Tongue (tissue), 2 donors: Measurements from ENCODE around the gene CDK5. TPM values are rescaled to one million over a fixed set of nuclear protein-coding genes. Genes with fewer than 3 reads are reported as not detected.

Source experiments
- DNase-seq: peaks from one replicate; pipeline ENCODE4 v3.0.0-alpha.2; 2015
- total RNA-seq: library from RNA; depleted of rRNA; stranded (reverse); fragments of >200 nt; gene quantifications from one replicate; pipeline ENCODE4 v1.2.3, GENCODE V29; 2014

CDK5 gene
- total RNA-seq, 1 donor from 2014 or later = 6.8 TPM

DNA sequence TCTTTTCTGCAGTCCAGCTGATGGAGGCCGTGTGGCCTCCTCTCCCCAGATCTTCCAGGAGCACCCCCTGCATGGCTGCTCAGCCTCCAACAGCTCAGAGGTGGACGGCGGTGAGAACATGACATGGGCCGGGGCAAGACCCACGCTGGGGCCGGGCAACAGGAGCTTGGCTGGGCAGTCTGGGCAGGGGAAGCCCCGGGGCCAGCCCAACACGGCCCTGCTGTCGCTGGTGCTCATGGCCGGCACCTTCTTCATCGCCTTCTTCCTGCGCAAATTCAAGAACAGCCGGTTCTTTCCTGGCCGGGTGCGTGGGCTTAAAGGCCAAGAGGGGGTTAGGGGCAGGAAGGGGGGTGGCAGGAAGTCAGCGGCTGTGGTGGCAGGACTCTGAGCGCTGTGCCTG lies 16.3 kb upstream of the CDK5 start:
- no peak for DNase-seq

DNA sequence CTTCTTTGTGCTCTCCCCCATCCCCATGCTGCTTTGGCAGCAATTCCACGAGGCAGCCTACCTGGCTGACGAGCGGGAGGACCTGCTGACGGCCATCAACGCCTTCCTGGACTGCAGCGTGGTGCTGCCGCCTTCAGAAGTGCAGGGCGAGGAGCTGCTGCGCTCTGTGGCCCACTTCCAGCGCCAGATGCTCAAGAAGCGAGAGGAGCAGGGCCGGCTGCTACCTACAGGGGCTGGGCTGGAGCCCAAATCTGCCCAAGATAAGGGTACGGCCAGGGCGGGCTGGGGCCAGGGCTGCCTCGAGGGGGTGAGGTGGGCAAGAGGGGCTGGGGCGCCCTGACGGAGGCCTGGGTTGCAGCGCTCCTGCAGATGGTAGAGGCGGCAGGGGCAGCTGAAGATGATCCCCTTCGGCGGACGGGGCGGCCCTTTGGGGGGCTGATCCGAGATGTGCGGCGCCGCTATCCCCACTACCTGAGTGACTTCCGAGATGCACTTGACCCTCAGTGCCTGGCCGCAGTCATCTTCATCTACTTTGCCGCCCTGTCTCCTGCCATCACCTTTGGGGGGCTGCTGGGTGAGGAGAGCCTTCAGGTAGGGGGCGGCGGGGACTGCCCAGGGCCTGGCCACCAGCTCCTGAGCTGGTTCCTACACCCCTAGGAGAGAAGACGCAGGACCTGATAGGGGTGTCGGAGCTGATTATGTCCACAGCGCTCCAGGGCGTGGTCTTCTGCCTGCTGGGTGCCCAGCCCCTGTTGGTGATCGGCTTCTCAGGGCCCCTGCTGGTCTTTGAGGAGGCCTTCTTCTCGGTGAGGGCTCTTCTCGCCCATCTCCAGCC lies 13.6 kb upstream of the CDK5 start:
- no peak for DNase-seq

DNA sequence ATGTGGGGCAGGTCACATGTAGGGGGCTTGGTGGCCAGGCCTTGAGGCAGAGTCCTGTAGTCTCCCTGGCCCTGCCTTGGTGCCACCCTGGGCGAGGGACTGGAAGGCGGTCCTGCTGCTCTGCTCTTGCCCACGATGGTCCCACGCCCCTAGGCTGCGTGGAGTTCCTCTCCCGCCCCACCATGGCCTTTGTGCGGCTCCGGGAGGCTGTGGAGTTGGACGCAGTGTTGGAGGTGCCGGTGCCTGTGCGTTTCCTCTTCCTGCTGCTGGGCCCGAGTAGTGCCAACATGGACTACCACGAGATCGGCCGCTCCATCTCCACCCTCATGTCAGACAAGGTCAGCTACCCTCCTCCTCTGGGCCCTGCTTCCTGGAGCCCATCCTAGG lies 12.9 kb upstream of the CDK5 start:
- DNase-seq = no peak

DNA sequence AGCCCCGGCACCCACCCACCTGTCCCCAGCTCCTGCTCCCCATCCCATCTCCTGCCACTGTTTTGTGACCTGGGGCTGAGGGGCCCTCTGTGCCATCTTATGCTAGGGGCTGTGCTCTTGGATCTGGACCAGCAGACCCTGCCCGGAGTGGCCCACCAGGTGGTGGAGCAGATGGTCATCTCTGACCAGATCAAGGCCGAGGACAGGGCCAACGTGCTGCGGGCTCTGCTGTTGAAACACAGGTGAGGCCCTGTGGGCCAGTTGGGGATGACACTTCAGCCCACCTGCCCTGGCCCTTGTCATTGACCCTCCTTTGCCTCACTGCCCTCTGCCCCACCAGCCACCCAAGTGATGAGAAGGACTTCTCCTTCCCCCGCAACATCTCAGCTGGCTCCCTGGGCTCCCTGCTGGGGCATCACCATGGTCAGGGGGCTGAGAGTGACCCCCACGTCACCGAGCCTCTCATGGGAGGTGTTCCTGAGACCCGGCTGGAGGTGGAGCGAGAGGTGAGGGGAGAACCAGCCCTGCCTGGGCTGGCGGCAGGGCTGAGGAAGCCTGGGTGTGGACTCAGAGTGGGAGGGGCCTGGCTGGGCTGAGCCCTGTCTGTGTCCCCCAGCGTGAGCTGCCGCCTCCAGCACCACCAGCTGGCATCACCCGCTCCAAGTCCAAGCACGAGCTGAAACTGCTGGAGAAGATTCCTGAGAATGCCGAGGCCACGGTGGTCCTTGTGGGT lies 12.3 kb upstream of the CDK5 start:
- no peak for DNase-seq

DNA sequence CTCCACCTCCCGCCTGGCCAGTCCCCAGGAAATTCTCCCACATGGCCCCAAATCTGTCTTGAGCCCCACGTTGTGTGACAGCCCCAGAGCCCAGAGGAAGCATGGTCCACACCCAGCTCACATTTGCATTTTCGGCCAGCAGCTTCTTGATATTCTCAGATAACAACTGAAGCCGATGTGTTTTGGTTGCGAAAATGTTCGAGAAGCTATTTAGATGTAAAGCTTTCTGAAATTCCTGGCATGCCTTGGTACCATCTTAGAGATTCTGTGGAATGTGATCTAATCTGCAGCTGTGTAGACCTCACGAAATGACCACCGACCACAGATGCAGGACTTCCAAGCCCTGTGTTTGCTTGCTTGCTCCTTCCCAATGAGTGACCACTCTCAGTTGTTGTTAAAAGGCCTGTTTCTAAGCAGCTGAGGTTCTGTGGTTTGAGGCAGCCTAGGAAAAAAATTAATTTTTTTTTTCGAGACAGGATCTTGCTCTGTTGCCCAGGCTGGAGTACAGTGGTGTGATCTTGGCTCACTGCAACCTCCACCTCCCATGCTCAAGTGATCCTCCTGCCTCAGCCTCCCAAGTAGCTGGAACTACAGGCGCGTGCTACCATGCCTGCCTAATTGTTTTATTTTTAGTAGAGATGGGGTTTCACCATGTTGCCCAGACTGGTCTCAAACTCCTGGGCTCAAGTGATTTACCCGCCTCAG lies 10.5 kb upstream of the CDK5 start:
- DNase-seq = no peak

DNA sequence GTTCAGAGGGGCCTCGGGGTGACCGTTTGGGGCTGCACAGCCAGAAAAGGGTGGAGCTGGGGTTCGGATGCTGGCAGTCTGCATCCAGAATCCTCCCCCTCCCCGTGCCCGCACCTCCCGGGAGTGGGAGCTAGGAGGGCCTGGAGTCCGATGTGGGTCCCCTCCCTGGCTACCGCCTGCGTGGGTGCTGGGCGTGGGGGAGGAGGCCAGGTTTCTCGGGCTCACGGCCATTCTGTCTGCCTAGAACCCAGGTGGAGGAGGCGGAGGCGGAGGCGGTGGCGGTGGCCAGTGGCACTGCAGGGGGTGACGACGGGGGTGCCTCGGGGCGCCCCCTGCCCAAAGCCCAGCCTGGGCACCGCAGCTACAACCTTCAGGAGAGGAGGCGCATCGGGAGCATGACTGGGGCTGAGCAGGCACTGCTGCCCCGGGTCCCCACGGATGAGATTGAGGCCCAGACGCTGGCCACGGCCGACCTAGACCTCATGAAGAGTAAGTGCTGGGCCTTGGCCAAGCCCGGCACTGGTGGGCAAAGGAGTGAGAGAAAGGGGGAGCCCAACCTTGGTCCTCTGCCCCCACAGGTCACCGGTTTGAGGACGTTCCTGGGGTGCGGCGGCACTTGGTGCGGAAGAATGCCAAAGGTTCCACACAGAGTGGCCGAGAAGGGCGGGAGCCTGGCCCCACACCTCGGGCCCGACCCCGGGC lies 8.7 kb upstream of the CDK5 start:
- DNase-seq = no peak

DNA sequence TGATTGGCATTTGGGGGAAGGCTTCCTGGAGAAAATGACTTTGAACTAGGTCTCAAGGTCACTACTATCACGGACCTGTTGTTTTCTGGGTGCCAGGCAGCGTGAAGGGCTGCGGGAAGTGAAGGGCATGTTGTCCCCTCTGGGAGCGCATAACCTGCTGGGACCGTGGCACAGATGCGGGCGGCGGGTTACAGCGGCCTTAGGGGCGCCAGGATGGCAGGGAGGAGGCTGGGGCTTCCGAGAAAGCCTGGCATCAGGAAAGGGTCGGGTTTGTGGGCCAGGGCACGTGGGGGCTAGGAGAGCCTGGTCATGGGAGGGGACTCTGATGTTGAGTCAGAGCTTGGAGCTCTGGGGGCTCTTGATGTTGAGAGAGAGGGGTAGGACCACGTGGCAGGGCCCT lies 7.8 kb upstream of the CDK5 start:
- DNase-seq = no peak

DNA sequence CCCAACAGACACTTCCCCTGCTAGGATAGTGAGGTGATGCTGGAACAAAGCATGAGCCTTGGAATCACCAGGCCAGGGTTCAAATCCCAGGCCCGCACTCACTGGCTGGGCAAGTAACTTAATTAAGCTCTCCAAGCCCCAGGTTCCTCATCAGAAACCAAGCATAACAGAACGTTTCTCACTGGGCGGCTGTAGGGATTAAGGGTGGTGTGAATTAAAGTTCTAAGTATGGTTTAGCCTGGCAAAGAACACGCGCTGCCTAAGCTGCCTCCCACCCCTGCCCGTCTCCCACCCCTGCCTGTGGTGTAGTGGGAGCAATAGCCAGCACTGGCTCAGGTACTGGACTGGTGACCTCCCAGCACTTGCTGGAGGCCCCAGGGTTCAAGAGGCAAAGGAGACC lies 7.3 kb upstream of the CDK5 start:
- DNase-seq = no peak

DNA sequence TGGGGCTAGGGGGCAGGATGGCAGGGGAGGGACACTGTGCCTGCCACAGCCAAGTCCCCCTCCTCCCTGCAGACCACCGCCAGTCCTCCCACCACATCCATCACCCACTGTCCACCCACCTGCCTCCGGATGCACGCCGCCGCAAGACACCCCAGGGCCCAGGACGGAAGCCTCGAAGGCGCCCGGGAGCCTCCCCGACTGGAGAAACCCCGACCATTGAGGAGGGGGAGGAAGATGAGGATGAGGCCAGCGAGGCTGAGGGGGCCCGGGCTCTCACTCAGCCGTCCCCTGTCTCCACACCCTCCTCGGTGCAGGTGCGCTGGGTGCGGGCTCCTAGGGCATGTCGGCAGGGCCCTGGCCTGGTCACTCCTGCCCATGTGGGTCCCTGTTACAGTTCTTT lies 6.8 kb upstream of the CDK5 start:
- DNase-seq = no peak

DNA sequence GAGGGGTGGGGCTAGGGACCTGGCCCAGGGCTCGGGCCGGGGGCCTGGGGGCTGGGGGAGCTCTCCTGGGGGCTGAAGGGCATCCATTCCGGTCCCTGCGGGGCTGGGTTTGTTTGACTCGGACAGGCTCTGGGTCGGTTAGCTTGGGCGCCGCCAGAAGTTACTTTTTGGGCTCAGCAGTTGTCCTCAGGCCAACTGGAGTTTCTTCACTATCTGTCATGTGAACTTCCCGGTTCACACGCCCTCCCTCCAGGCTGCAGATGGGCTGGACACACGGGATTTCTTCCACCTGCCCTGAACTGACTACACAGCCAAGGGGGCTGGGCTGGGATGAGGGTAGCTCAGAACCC lies 5.5 kb upstream of the CDK5 start:
- peak; percentile 59 for DNase-seq

DNA sequence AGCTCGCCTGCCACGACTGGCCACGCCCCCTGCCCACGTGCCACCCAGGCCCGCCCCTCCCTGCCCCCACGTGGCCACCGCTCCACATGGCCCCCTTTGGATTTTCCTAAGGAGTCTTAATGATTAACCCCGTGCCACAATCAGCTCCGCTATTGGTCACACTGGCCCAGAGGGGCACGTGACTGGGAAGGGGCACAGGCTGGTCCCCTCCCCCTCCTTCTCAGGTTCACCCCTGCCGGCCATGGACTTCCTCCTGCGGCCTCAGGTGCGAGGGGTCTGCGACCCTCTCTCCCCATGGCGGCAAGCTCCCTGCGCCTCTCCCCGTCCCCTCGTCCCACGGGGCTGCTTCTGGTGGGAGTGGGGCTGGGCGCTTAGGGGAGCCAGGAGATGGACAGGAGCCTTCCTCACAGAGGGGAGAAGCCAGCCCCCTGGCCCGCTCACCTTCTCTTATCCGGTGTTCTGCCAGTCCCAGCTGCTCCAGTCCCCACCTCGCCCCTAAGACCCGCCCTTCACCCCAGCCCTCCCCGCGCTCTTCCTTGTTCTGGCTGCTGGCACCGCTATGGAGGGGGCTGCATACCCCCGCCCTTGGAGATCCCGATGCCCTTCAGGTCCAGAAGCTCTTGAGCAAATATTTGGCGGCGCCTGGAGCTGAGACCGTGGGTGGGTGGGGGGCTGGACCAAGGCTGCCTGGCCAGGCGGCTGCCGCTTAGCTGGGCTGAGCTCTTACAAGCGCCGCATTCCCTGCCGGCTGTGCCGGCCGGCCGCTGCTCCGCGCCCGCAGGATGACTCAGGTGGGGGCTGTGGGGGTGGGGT lies 4.9 kb upstream of the CDK5 start:
- peak; percentile 51 for DNase-seq

DNA sequence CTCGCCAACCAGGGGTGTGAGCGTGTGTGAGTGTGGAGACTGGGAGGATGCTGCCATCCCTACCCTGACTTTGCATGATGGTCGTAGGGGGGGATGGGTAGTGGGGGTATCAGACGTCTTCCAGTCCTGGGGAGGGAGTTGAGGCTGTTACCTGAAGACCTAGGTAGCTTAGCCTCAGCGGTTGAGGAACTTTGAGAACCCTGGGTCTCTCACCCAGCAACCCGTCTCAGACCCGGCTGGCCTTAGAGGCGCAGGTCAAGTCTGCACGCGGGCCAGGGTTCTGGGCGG lies 4.4 kb upstream of the CDK5 start:
- no peak for DNase-seq

DNA sequence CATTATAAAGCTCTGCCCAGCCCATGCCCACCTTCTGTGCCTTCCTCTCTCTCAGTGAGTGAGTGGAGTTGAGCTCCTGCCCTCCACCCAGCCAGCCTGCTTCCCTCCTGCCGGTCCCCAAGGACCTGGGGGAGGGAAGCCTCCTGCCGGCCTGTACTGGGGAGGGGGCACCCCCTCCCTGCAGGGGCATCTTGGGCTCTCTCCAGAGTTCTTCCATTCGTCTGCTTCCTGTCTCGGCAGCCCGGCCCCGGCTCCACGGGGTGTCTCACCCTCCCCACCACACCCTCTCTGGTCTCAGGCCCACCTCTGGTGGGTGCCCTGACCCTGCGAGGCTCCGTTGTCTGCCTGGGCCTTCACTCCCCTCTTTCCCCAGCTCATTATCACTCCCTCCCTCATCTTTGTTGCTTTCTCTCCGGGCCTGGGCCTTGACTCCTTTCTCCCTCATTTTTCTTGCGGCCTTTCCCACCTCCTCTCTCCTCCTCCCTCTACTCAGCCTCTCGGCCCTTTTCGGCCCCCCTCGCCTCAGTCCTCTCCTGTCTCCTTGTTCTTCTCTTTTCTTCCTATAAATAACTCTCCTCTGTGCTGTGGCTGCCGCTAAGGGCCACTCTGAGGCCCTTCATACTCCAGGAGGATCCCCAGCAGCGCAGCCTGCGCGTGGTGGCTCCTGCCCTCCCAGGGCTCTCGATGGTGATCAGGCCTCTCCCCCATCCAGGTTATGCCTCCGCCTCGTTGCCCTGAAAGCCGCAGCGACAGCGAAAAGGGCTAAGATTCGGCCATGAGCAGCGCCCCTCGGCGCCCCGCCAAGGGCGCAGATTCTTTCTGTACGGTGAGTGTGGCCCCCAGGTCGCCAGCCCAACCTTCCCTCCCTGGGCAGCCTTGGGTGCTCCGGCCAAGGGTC lies 3.8 kb upstream of the CDK5 start:
- no peak for DNase-seq

DNA sequence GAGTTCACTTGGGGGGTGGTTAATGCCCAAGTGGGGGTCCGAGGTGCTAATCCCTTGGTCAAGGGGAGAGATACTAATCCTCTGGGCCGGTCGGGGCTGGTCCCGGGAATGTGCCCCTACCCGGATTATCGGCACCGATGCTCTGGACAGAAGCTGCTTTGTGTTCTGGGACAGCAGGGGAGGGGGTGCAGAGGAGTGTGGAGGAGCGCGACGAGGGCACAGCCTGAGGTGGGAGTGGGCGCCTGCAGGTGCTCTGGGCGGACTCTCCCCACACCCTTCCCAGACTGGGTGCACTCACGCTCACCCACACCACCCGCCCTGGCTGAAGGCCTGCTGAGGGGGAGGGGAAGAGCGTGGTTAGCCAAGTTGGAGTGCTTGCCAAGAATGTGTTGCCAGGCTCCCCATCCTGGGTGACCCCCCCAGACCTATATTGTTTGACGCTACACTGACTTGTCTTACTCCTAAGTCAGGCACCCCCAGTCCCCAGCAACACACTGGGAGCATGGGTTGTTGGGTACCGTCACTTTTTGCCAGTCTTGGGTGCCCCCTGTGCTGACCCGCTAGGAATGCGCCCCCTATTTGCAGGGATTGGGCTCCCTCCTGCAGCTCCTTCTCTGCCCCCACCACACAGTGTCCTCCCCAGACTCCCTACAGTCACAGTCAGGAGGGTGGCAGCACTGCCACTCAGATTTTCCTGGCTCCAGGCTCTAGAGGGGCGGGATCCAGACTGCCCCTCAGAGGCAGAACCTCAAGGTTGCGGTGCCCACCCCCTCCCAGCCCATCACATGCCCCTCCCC lies 2.9 kb upstream of the CDK5 start:
- DNase-seq = peak; percentile 26

DNA sequence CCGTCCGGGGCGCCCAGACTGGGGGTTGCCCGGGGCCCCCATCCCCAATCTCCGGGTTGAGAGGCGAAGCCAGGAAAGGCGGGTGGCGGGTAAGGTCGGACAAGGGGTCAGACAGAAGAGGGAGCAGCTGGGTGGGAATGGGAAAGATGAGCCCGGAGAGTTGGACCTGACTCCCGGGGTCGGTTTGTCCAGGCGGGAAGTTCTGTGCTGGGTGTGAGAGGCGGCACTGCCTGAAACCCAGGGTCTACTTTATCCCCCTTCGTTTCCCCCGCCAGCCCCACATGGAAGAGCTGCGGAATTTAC lies 2.4 kb upstream of the CDK5 start:
- no peak for DNase-seq

DNA sequence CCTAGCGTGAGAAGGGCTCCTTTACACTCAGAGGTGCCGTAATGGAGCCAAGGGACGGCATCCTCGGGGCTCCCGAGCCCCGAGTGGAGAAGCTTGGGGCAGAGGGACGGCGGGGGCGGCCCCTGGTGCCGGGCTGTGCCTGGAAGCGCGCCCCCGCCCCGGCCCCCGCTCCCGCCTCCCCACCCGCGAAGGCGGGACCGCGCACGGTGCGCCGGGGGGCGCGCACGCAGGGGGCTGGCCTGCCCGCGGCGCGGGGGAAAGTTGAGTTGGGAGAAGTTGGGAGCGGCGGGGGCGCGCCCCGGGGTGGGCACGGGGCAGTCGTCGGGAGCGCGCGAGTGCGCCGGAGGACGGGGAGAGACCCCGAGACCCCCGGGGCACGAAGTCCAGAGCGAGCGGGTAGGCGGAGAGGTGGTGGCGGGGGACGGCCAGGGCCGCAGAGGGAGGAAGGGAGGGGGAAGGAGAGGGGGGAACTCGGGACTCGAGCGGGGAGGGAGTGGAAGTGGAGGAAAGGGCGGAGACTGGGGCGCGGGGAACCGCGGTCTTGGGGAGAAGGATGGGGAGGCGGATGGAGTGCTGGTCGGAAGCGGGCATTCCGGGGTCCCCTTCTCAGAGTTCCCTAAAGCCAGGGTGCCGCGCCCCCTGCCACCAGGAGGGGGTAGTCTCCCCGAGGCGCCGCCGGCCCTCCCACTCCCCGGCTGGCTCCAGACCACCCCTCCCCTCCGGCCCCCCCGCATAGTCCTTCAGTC lies 1.8 kb upstream of the CDK5 start, which contains the start of gene SLC4A2:
SLC4A2 (plus strand) TSS at position 223 of the 746 bp plus-strand sequence. CDS start 2,399 bp downstream, outside the sequence.
- peak; percentile 91 for DNase-seq

DNA sequence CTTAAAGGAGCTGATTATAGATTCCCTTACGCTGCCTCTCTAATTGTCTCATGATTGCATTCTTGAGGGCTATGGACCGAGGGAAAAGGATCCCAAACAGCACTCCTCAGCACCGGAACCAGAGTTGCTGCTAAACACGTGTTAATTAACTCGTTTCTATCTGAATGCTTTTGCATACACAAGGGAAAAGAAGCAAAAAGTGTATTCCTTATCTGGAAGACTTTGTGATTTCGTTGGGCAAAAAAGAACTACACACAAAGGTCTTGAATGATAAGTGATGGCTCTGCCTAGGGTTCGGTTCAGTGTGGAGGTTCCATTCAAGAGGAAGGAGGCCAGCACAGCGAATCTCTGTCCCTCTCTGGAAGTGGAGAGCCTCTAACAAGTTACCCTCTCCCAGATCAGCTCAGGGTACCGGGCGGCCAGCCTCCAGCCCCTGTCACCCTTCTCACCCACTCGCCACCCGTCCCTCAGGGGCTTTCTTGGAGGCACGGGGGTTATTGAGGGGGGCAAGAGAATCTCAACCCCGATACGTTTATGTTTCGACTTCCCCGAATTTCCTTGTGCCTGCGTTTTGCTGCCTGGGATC lies 1.2 kb upstream of the CDK5 start:
- no peak for DNase-seq

DNA sequence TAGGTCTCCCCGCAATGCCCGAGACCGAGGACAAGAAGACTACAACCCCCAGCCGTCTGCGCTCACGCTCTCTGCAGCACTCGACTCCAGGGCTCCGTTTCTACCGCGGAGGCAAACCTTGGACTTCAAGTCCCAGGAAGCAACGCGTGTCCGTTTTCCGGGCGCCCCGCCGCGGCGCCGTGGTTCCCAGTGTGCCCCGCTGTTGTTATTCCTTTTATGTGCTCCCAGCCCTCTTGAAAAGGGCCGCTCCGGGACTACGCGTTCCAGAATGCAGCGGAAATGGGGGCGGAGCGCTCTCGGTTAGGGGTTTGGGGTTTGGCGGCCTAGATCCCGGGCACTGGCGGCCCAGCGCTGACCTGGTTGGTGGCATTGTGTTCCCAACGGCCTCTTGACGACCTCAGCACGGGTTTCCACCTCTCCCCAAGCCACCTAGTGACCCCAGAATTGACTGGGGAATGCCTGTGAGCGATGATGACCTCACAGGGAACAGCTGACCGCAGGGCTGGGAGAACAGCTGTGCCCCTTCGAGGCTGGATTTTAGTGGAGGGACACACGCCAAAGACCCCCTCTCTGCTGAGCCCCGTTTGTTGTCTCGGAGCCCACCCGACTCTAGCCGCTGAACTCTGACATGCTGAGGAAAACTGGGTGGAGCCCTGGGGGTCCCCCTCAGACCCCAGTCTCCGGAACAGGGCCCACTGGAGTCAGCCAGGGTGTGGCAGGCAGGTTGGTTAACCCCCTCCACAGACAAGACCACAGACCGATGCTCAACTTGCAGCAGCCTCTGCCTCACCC lies 488 bp upstream of the CDK5 start:
- peak; percentile 100 for DNase-seq
